ENCODE data around the gene DPP4. TPM values are rescaled to one million over a fixed set of nuclear protein-coding genes. Genes with fewer than 3 reads are reported as not detected.
A peak's percentile ranks its signal among the peaks of the same experiment; 100 is the strongest.

The DPP4 gene
- total and polyA plus RNA-seq, 2 of the 13 experiments (the other 11 are each of a cell fraction or from before 2014, with no cell fraction given): 39.4 to 109 TPM

GRCh38 chr2:162073888-162074631 is at the start of gene DPP4 (continued):
- TF ChIP-seq DZIP1 (CRISPR knock-in tag; IDR thresholded peaks at IDR 0.05) (0 out of 2 replicates have a peak, but pooled peaks have one; percentile 74), ZHX1 (CRISPR knock-in tag; IDR thresholded peaks at IDR 0.05; ENCODE audit: low read depth) (0 out of 2 replicates have a peak, but pooled peaks have one; percentile 27), HNF1A (IDR thresholded peaks at IDR 0.05; ENCODE audit: low read depth) (no peak; the same call in 1 of the 2 replicates), HNF1A (CRISPR knock-in tag; IDR thresholded peaks at IDR 0.05; ENCODE audit: borderline replicate concordance) (peak; percentile 96), ZBTB34 (CRISPR knock-in tag; IDR thresholded peaks at IDR 0.05) (peak; percentile 35; the same call in 1 of the 2 replicates), ZNF142 (CRISPR knock-in tag; IDR thresholded peaks at IDR 0.05) (peak; percentile 54; the same call in 1 of the 2 replicates), ZNF777 (CRISPR knock-in tag; IDR thresholded peaks at IDR 0.05) (peak; percentile 93), CBFB (CRISPR knock-in tag; IDR thresholded peaks at IDR 0.05) (peak; percentile 62), NR2C2 (CRISPR knock-in tag; IDR thresholded peaks at IDR 0.05; ENCODE audit: borderline replicate concordance) (peak; percentile 27; the same call in 1 of the 2 replicates), HOXA5 (CRISPR knock-in tag; IDR thresholded peaks at IDR 0.05) (0 out of 2 replicates have a peak, but pooled peaks have one; percentile 30)
